CD4-positive, alpha-beta T cell treated with Interleukin-17A for 1 hour (primary cell): ENCODE results near the gene CSH1.
A peak's percentile ranks its signal among the peaks of the same experiment; 100 is the strongest.
"Not testable (repeated sequence)": the region's sequence is repeated elsewhere in the genome, so short reads cannot be mapped to it uniquely, and the experiment has no call there.

Experiments used
- DNase-seq: peaks from one replicate; pipeline ENCODE4 v3.0.0-alpha.2; 2020

Gene CSH1

DNA sequence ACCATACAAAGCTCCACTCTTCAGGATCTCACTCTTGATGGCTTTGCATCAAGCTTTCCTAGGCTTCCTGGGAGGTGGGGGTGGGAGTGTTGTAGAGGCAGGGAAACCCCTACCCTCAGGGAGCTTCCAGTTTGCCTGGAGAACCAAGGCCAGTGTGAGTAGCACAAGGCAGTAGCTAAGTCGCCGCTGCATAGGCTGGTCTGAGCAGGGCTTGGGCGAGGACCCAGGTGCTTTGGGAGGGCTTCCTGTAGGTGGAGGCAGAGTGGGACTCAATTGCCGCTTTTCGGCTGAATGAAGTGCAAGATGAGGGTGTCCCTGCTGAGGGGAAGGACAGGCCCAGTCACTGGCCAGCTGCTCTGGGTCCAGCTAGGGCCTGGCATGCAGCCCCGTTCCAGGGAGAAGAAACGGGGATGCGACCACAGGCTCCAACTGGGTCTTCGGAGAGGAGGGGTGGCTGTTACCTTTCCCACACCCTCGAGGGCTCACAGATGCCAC is 31.8 kb upstream of the CSH1 start:
- no peak for DNase-seq

GRCh38 chr17:63927464-63928171 is 31.2 kb upstream of the CSH1 start:
- no peak for DNase-seq

- no peak for DNase-seq
Observed at GRCh38 chr17:63926164-63926563, 29.8 kb upstream of the CSH1 start.

DNA sequence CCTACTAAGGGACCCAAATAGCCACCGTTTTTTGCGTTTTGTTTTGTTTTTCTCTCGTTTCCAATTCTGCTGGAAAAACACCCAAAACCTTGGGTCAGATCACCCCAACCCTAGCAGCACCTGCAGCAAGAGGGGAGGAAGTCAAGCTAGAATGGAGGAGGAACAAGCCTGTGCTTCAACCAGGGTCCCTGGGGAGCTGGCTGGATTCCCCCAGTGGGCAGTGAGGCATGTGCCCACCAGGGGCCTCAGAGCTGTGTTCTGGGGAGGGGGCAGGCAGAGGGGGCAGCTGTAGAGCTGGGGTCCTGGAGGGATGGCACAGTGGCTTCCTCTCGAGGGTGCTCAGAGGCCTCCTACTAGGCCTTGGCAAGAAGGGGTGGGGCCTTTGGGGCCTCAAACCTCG is 29.2 kb upstream of the CSH1 start:
- DNase-seq, result no peak

GRCh38 chr17:63922402-63922801 is 26.0 kb upstream of the CSH1 start:
- not testable (repeated sequence) for DNase-seq

- not testable (repeated sequence) for DNase-seq
Observed at GRCh38 chr17:63920779-63921178, 24.4 kb upstream of the CSH1 start.

GRCh38 chr17:63920050-63920449 is 23.7 kb upstream of the CSH1 start:
- not testable (repeated sequence) for DNase-seq

DNA sequence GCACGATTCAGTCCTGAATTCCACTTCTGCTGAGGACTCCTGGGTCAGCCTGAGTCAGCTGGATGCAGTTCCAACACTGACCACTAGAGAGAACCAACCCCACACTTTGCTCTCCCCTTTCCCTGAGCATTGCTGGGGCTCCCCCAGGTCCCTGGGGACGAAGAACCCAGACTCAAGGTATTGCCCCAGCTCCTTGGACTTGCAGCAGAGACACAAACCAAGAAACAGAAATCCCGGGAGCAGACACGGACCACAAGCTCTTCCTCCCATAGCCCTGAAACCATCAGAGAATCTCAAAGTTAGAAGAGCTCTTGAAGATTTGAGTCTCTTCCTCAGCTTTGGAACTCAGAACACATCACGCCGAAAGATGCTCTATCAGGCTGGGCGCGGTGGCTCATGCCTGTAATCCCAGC is 22.9 kb upstream of the CSH1 start:
- DNase-seq, result peak; percentile 84

- DNase-seq, result not testable (repeated sequence)
Observed at GRCh38 chr17:63918789-63919305, 22.5 kb upstream of the CSH1 start, which contains the start of gene GH1. GH1 (minus strand) TSS chr17:63918839; CDS start chr17:63918776, 63 bp downstream.

DNA sequence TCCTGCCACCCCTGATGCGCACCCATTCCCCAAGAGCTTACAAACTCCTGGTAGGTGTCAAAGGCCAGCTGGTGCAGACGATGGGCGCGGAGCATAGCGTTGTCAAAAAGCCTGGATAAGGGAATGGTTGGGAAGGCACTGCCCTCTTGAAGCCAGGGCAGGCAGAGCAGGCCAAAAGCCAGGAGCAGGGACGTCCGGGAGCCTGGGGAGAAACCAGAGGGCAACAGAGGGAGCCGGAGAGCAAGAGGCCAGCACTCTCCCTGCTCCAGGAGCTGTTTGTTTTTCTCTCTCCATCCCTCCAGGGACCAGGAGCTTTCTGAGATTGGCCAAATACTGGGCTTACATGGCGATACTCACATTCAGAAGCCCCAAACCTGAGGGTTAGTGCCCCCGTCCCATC is 21.9 kb upstream of the CSH1 start:
- DNase-seq, result no peak

DNA sequence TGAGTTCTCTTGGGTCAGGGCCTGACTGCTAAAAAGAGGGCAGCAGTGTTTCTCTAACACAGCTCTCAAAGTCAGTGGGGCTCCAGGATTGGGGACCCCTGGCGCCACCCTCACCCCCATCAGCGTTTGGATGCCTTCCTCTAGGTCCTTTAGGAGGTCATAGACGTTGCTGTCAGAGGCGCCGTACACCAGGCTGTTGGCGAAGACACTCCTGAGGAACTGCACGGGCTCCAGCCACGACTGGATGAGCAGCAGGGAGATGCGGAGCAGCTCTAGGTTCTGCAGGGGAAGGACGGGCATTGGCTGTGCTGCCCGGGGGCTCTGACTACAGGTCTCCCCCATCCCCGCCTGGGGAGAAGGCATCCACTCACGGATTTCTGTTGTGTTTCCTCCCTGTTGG is 21.3 kb upstream of the CSH1 start:
- DNase-seq, result no peak

GRCh38 chr17:63917206-63917605 is 20.8 kb upstream of the CSH1 start:
- DNase-seq, result not testable (repeated sequence)

GRCh38 chr17:63916566-63917185 is 20.3 kb upstream of the CSH1 start:
- no peak for DNase-seq

DNA sequence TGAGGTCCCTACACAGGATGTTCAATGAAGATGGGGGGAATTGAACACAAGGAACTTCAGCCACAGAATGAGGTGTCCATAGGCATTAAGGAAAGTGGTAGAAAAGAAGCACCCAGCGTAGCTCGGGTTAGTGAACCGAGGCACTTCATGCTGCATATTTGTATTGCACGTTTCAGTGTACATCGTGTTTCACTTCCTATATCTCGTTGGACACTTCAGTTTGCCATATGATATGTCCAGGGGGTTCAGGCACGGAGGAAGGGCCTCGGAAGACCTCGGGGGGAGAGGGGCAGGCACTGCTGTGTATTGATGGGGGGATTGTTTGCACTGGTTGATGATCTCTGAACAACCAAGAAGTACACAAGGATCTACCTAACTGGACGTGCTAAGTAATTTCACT is 19.4 kb upstream of the CSH1 start:
- not testable (repeated sequence) for DNase-seq

DNA sequence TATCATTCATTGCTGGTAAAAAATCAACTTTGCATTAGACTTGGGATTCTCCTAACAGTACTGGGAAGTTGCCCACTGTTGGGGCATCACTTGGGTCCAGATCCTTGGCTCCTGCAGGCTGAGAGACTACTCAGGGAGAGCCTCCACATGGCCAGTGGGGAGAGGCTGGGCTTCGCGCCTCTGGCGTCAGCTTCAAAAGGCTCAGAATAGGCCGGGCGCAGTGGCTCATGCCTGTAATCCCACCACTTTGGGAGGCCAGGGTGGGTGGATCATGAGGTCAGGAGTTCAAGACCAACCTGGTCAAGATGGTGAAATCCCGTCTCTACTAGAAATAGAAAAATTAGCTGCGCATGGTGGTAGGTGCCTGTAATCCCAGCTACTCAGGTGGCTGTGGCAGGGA is 18.1 kb upstream of the CSH1 start:
- DNase-seq, result no peak

DNA sequence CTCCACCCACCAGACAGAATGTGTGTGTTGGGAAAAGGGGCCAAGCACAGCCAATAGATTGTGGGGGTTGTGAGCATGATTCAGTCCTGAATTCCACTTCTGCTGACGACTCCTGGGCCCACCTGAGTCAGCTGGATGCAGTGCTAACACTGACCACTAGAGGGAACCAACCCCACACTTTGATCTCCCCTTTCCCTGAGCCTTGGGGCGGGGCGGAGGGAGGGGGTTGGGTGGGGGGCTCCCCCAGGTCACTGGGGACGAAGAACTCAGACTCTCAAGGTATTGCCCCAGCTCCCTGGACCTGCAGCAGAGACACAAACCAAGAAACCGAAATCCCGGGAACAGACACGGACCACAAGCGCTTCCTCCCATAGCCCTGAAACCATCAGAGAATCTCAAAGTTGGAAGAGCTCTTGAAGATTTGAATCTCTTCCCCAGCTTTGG is 15.3 kb upstream of the CSH1 start:
- DNase-seq, result peak; percentile 70

DNA sequence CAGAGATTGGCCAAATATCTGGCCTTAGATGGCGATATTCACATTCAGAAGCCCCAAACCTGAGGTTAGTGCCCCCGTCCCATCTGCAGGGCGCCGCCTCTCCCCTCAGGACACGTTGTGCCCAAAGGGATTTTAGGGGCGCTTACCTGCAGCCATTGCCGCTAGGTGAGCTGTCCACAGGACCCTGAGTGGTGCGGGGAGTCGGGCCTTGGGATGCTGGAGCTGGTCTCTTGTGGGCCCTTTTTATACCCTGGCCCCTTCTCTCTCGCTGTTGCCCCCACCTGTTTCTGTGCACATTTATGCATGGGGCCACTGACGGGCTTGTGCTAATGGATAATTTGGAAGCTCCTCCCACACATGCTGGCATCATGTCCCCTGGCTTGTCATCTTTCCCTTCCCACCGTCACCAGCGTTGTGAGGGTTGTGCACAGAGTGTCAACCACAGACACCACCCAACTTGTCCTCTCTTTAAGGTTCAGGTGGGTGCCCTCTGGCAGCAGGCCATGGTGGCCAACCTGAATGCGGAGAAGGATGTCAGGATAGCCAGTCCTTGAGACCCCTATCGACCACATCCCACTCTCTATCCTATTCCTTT is 14.8 kb upstream of the CSH1 start, which contains the start of gene CSHL1:
CSHL1 (minus strand) TSS at position 218 of the 595 bp plus-strand sequence; CDS start at position 156, 62 bp downstream.
- no peak for DNase-seq

DNA sequence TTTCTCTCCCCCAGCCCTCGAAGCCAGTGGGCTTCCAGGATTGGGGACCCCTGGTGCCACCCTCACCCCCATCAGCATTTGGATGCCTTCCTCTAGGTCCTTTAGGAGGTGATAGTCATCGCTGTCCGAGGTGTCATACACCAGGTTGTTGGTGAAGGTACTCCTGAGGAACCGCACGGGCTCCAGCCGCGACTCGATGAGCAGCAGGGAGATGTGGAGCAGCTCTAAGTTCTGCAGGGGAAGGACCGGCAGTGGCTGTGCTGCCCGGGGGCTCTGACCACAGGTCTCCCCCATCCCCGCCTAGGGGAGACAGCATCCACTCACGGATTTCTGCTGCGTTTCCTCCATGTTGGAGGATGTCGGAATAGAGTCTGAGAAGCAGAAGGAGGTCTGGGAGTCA is 13.7 kb upstream of the CSH1 start:
- DNase-seq, result no peak

GRCh38 chr17:63909586-63909985 is 13.2 kb upstream of the CSH1 start:
- DNase-seq, result not testable (repeated sequence)

DNA sequence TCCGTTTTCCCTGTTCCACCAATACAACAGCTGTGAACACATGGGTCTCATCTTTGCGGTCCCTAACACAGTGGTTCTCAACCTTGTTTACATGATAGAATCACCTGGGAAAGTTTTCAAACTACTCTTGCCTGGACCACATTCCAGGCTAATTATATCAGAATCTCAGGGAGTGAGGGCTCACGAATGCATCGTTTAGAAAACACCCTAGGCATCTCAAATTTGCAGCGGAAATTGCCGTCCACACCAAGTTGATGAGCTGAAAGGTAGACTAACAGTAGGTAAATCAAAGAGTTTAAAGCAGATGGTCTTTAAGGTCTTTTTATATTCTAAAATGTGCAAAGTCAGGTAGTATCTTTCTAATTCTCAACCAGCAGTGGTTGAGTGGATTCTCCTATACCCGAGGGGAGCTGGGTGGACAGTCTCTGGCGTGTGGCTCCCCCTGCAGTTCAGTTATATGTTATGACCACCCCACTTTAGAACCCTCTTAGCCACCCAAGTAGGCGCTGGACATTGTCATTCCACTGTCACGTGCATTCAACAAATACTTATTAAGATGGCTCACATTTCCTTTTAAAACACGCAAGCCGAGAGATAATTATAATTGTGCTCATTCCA is 10.9 kb upstream of the CSH1 start:
- DNase-seq, result not testable (repeated sequence)

GRCh38 chr17:63904796-63905195 is 8.4 kb upstream of the CSH1 start:
- not testable (repeated sequence) for DNase-seq

DNA sequence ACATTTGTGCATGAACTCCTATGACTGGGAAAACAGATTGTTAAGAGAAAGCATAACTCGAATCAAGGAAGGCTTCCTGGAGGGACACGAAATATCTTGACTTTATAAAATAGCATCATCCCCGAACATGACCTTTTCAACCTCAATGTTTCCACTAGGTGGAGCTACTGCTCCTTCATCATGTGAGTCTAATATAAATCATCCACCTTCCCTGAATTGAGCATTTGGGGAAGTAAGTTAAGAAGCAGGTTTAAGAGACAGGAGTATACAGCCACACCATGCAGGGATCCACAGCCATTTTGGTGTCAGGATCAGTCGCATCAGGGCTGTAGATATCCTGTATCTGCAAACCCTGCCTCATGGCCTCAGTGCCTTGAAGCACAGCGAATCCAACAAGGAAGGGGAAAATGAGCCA is 7.4 kb upstream of the CSH1 start:
- peak; percentile 66 for DNase-seq

DNA sequence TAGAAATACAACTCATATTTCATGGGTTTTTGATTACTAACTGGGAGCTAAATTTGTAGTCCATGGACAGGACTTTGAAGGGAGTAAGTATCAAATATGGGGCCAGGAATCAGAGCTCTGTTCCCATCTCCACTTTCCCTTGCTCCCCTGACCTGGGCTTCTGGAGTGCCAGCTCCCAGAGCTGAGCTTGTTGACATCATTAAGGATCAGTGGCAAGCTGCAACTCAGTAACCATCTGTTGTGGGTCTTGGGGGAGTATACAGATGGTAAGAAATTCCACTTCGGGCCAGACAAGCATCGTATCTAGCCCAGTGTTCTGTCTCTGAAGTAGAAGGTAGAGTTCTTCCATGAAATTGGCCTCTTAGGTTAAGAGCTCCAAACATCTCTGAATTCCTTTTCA is 5.6 kb upstream of the CSH1 start:
- not testable (repeated sequence) for DNase-seq
